C4-2B (cell line): ENCODE data around the gene RHEB.

Source experiments
- H3K27ac ChIP-seq: fragments of 450-650 bp; 2 replicates; pipeline ENCODE4 v1.5.1; 2017
- CTCF ChIP-seq: fragments of 450-650 bp; conservative IDR thresholded peaks from 2 replicates; pipeline ENCODE4 v1.5.1; 2017; ENCODE audit warnings: mild to moderate bottlenecking
- ZFX ChIP-seq: fragments of 450-650 bp; IDR thresholded peaks from 2 replicates; pipeline ENCODE4 v1.6.1; 2017

Gene RHEB

GRCh38 chr7:151429560-151430331 is 89.9 kb downstream of the RHEB start:
- no peak overlapping the region for H3K27ac ChIP-seq
- TF ChIP-seq ZFX (no peak), CTCF (no peak)

GRCh38 chr7:151429237-151429559 is 90.5 kb downstream of the RHEB start:
- no peak overlapping the region for H3K27ac ChIP-seq
- TF ChIP-seq CTCF (no peak), ZFX (no peak)

- H3K27ac ChIP-seq, result no peak overlapping the region
- TF ChIP-seq ZFX, result no peak
- no peak for TF ChIP-seq CTCF
Observed at GRCh38 chr7:151428378-151429236, 91.1 kb downstream of the RHEB start.

GRCh38 chr7:151427705-151428377 is 91.9 kb downstream of the RHEB start:
- H3K27ac ChIP-seq, result no peak overlapping the region
- TF ChIP-seq CTCF (no peak), ZFX (no peak)

GRCh38 chr7:151426904-151427704 is 92.6 kb downstream of the RHEB start:
- no peak overlapping the region for H3K27ac ChIP-seq
- TF ChIP-seq CTCF (no peak), ZFX (no peak)

DNA sequence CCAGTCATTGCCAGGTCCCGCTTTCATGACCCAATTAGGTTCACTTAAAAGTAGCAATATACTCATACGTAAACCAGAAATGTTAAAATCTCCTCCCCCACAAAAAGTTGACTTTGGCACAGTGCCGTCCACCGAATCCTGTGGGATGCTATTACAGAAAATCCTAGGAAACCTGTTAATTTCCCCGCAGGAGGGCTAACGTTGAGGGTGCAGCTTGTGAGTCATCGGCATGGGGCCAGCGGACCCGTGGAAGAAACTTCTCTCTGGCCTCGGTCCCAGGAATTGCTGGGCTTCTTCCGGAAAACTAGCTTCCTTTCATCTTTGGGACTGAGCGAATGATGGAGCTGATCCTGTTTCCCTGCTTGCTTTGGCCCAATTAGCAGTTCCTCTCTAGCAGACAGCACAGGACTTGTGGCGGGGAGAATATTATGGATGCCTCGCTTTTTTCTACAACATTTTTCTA is 93.2 kb downstream of the RHEB start:
- no peak overlapping the region for H3K27ac ChIP-seq
- no peak for TF ChIP-seq ZFX
- TF ChIP-seq CTCF, result no peak
